HG02885 (cell line): ENCODE results near the gene C11orf68.

Experiments
- ATAC-seq: cut with Tn5 transposase; IDR thresholded peaks from one replicate; pipeline ENCODE4 v1.9.1; 2021; ENCODE audit warnings: mild to moderate bottlenecking; ENCODE audit not compliant: unreplicated experiment, poor library complexity

Gene C11orf68

DNA sequence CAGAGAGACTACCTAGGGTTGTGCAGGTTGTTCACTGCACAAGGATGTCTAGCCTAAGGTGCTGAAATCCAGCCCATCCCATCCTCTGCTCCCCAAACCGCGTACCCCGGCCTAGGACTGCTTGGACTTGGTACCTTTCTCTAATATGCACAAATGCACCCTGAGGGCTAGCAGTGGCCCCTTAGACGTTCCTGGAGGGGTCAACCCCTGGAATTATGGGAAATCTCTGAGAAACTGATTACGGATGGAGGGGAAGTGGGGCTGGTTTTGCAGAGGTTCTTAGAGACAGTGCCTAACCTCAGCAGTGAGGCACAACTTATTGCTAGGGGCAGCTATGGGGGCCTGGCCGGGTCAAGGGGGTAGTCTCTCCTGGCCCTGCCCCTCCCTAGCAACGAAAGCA is 2.5 kb downstream of the C11orf68 start:
- no peak for ATAC-seq

DNA sequence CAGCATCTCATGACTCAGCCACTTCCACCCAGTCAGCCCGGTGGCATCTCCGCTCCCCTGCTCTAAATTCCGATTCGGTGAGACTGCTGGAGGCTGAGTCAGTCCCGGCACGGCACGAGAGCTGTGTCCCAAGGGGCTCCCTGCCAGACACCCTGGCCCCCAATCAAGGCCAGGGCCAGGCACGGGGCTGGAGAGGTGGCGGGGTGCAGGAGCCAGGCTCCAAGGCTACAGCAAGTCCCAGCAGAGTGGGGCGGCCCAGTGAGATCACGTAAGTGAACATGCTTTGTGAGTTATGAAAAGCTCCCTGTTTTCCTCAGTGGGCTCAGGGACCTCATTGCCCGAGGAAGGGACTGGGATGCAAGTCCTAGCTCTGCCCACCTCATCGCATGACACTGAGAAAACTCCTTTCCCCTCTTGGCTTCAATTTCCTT is 3.0 kb downstream of the C11orf68 start:
- ATAC-seq = no peak

DNA sequence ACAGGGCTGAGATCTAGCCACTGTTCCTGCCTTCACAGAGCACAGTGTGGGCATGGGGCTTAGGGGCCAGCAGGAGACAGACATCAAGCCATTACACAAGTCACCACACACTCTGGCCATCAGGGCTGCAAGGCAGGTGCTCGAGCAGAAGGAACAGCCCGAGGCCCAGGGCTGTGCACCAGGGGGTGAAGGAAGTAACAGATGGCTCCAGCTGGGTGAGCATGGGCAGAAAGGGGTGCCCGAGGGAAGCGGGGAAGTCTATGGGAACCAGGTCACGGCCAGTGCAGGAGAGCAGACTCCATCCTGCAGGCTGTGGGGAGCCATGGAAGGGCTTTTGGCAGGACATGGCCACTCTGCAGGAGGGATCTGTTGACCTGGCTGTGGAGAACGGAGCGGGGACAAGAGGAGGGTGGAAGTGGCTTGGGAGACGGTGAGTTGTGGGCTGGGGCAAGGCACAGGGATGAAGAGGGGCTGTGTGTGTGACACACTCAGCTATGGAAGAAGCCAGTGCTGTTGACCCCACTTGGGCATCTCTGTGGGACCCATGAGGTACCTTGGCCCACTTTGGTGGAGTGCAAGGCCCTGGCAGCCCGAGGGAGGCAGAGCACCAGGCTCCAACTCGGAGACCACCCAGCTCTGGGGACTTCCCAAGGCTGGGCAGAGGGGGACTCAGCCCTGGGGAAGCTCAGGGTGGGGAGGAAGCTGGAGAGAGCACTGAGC is 3.6 kb downstream of the C11orf68 start:
- ATAC-seq = no peak

DNA sequence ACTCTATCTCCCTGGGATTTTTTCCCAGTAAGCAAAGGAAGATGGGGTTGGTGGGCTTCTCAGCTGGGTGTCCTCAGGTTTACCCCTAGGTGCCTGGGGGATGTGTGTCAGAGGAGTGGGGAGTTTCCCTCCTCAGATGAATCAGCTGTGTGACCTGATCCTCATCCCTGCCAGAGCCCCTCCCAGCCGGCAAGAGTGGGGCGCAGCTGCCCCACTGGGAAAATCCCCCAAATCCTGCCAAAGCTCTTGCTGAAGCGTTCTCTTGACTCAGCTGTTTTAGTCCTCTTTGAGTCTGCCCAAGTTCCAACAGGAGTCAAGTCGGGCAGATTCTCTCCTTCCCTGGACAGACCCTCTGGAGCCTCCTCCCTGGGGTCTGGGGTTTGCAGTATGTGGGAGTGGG is 6.0 kb downstream of the C11orf68 start:
- no peak for ATAC-seq

DNA sequence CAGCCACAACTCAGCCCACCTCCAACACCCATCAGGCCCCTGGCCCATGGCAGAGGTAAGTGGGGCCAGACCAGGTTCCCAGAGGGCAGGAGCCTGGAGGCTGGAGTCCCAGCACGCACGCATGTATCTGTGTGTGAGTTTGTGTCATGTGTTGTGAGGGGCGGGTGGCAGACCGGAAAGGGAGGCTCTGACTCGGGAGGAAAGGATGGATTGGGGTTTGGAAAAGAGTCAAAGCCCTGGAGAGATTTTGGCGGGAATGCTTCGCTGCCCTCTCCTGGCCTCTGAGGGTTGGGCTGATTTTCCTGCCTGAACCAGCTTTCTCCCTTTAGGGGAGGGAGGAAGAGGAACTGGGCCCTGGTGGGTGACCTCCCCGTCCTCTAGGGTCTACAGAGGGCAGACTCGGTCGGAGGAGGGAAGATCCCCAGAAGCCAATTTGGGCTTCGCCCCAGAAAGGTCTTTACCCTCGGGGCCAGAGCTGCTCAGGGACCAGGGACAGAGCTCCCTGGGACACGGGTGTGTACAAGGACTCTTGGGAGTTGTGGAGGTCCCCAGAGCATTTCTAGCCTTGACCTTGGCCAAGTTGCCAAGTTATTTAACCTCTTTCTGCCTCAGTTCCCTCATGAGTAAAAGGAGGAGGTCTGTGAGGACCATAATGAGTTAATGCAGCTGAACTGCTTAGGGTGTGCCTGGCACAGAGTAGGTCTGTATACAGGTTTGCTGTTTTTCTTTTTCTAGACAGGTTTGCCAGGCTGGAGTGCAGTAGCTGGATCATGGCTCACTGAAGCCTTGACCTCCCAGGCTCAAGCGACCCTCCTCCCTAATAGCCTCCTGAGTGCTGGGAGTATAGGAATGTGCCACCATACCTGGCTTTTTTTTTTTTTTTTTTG is 6.9 kb downstream of the C11orf68 start:
- ATAC-seq = no peak

DNA sequence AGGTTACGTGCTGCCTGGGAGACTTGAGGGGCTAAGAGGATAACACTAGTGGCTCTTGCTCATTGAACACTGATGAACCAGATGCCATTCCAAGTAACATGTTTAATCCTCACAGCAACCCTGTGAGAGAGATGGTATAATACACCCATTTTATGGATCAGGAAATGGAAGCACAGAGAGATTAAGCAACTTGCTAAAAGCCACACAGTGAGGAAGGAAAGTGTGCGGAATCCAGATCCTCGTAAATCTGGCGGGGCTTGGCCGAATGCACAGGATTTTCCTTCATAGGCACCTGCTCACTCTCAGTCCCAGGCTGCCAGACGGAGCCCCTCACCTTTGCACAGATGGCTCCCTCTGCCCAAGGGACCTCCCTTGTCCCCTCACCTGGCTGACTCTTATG is 11.0 kb downstream of the C11orf68 start:
- no peak for ATAC-seq

DNA sequence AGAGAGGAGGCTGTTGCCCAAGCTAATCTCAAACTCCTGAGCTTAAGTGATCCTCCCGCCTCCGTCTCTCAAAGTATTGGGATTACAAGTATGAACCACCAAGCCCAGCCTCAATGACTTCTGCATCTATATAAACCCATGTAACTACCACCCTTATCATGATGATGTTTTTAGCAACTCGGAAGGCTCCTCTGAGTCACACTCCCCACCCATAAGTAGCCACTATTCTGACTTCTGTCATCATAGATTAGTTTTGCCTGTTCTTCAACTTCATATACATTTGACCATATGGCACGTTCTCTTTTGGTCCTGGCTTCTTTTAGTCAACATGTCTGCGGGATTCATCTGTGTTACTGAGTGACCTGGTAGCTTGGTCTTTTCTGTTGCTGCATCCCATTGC is 12.3 kb downstream of the C11orf68 start:
- no peak for ATAC-seq

DNA sequence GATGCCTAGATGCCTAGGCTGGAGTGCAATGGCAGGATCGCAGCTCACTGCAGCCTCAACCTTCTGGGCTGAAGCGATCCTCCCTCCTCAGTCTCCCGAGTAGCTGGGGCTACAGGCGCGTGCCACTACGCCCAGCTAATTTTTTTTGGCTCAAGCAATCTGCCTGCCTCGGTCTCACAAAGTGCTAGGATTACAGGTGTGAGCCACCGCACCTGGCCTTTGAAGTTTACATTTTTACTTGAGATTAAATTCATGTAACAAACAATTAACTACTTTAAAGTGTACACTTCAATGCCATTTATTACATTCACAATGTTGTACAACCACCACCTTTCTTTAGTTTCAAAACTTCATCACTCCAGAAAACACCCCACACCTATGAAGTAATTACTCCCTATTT is 15.1 kb downstream of the C11orf68 start:
- ATAC-seq = no peak

DNA sequence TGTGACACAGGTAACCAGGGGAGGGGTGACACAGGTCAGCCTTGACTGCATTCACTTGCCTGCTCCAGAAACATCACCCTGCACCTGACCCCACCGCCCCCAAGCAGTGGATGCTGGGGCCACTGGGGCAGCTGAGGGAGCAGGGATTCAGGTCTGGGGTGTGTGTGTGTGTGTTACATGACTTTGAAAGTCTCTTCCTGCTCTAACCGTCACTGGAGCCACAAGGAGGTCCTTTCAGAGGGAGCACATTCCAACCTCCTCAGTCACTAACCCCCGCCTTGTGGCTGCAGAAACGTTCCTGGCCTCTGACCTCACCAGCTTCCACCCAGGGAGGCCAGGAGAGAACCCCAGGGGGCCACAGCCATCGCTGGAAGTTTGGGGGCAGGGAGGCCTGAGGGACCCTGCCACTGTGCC is 15.8 kb downstream of the C11orf68 start:
- no peak for ATAC-seq

DNA sequence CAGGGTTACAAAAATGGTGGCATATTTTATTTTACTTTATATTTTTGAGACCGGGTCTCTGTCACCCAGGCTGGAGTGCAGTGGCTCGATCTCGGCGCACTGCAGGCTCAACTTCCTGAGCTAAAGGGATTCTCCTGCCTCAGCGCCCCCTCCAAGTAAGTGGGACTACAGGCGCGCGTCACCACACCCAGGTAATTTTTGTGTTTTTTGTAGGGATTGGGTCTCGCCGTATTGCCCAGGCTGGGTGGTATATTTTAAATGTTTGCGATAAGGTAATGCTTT is 18.0 kb downstream of the C11orf68 start:
- ATAC-seq = no peak

DNA sequence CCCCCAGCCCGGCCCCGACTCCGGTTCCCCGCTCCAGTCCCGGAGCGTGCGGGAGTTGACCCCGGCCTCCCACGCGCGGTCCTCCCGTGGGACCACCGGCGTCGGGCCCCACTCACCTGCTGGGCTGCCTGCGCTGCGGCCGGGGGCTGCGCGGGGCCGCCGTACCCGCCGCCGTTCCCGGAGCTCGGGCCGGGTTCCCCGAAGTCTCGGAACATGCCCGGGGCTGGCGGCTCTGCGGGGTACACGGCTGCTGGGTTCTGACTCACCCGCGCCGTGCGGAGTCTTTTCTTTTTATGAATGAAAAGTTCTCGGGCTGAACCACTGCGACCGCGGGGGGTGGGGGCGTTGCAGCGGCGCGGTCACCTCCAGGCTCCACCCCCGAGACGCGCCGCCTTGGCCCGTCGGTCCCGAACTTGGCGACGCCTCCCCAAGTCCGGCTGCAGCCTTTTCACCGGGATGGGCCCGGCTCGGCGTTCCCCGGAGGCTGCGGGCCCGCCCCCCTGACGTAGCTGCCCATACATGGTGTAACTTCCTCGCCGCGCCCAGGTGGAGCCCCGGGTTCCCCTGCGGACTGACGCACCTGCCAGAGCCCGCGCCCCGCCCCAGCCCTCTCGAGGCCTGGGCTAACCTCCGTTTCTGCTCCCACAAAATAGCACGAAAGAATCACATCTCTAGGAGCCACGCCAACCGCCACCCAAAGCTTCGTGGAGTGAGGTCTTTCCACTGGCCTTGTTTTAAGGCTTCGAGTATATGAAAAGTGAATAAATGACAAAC is 18.6 kb downstream of the C11orf68 start, which contains the start of gene FOSL1:
Gene FOSL1 (minus strand): TSS at position 264 of the 774 bp plus-strand sequence. CDS start 49 bp downstream, at position 215.
- peak; percentile 77 for ATAC-seq

DNA sequence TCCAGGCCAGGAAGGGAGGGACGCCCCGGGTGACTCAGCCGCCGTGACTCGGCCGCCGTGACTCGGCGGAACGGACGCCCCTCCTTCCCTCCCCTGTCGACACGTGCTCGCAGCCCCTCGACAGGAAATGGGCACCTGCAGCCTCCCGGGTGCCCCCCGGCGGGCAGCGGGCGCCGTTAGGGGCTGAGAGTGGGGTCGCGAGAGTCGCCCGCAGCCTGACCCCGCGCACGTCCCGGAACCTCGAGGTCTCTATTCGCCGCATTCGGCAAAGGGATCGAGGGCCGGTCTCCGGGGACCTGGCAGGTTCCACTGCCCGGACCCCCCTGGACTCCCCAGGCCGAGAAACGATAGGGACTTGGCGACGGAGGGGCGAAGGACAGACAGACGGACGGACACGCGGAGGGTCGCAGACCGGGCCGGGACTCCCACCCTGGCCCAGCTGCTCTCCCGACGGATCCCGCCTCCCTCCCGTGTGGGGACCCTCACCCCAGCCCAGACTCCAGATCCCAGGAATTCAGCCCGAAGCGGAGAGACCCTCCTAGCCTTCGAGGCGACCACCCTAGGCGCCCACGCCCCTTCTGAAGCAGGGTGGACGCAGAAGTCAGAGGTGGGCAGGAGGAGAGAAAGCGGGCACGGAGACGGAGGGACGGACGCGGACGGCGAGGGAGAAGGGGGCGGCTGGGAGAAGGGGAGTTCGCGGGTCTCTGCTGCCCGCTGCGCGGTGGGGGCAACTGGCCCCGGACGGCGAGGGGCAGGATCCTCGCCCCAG is 19.3 kb downstream of the C11orf68 start:
- no peak for ATAC-seq

DNA sequence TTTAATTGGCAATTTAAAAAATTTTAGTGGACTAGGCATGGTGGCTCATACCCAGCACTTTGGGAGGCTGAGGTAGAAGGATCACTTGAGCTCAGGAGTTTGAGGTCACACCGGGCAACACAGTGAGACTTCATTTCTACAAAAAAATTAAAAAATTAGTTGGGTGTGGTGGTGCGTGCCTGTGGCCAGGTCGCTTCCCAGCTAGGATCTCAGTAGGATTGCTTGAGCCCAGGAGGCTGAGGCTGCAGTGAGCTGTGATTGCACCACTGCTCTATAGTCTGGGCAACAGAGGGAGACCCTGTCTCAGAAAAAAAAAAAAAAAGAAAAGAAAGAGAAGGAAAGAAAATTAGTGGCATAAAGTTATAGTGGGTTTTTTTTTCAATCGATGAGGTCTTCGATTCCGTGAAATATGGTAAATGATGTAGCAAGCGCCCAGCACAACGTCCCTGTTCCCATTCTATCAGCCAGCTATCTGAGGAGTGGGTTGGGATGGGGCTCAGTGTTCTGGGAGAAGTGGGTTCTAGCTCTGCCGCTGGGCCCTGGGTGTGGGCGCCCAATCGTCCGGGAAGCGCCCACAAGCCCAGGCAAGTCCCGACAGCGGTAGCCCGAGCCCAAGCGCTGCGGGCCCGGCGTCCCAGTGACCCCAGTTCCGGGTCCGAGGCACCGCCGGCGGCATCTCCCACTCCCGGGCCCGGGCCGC is 20.1 kb downstream of the C11orf68 start:
- ATAC-seq = no peak

DNA sequence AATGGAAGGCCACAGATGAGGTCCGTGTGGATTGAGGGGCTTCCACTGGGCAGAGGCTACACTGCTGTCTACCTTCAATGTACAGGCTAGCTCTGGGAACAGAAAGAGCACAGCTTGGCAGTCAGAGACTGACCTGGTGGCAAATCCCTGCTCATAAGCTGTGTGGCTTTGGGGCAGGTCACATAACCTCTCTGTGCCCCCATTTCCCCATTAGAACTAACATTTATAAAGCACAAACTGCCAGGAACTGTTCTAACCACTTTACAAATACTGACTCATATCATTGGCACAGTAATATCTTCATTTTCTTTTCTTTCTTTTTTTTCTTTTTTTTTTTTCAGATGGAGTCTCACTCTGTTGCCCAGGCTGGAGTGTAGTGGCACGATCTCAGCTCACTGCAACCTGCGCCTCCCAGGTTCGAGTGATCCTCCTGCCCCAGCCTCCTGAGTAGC is 21.8 kb downstream of the C11orf68 start:
- ATAC-seq = no peak

DNA sequence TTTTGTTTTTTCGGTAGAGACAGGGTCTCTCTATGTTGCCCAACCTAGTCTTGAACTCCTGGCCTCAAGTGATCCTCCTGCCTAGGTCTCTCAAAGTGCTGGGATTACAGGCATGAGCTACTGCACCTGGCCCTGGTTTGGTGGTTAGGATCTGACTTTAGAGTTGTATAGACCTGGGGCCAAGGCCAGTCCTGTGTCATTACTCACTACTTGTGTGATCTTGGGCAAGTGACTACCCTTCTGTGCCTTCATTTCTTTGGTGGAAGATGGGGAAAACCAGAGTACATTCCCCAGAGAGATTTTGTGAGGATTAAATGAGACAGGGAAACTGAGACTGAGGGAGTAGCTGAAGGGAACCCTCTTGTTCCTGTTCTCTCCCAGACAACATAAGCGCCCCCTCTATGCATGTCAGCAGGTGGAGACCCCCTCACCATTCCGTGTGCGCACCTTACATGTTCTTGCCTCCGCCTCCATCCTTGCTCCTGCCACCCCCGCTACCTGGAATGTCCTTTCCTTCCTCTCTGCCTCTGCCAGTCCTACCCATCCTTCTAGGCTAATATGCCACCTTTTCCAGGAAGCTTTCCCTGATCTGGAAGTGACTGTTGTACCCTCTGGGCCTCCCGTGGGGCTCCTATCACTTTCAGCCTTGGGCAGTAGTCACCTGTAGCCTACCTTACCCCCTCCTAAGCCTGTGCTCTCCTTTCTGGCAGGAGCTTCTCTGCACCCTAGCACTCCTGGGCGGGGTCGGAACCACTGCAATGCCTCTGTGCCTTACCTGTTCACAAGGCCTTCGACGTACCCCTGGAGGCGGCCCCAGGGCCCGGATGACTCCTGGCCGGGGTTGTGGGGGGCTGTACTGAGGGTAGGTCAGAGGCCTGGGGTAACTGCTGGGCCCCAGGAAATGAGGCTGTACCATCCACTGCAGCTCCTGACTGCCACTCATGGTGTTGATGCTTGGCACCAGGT is 22.5 kb downstream of the C11orf68 start:
- no peak for ATAC-seq

DNA sequence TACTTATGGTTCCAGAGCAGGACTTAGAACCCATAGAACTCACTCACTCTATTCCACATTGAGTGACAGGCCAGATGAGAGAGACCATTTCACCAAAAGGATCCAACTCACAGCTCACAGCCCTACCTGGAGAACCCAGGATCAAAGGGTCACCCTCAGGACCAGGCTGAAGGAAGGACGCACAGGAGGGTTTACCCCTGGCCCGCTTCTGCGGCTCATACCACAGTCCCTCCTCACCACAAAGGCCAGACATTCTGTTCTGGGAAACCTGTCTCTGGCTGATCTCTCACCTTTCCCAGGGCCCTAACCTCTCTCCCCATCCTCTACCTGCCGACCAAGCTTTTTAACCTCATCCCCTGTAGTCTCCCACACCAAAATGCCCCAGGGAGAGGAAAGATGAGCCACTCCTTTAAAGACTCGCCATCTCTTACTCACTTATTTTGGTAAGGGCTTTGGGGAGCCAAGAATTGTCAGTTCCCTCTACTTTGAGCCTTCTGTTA is 23.3 kb downstream of the C11orf68 start:
- no peak for ATAC-seq

DNA sequence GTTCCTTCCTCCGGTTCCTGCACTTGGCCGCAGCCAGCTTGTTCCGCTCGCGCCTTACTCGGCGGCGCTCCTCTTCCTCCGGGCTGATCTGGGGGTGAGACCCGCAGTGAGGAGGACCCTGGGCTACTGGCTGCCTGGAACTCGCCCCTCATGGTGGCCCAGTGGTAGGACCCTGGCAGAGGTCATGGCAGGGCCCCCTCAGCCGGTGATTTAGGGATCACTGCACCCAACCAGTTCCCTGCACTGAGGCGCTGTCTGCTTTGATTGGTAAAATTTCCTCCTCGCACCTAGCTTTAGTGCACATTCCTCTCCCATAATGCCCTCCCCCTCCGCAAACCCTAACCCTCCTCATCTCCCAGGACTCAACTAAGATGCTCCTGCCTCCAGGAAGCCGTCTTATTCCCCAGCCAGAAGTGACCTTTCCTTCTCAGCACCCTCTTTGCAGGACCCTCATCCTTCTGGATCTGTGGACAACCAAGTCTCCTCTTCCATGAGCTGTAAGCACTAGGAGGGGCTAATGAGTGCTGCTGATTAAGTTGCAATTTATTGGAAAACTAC is 24.7 kb downstream of the C11orf68 start:
- ATAC-seq = no peak
